Lower leg skin (tissue), 3 donors: ENCODE results near the gene SLC25A28.

Source experiments
- CTCF ChIP-seq, 3 donors: fragments of 450-650 bp; IDR thresholded peaks; one replicate each; pipeline ENCODE4 v1.5.1; 2016; ENCODE audit warnings: antibody characterized with exemption in 3 of 3, mild to moderate bottlenecking in 3 of 3, moderate library complexity in 2 of 3
- POLR2A ChIP-seq, 2 donors: fragments of 450-650 bp; IDR thresholded peaks; one replicate each; pipeline ENCODE4 v1.6.1; 2016 to 2017; ENCODE audit warnings: antibody characterized with exemption in 2 of 2, mild to moderate bottlenecking in 1 of 2, moderate library complexity in 1 of 2

- TF ChIP-seq POLR2A (IDR thresholded peaks at IDR 0.05) (no peak), CTCF (IDR thresholded peaks at IDR 0.05) (no peak)
Observed at GRCh38 chr10:99609186-99609585, 11.1 kb downstream of the SLC25A28 start.
